Activated effector memory CD4-positive, alpha-beta T cell treated with anti-CD3 and anti-CD28 coated beads, Interleukin-2, amount 50 U/mL, for 16 hours (primary cell): ENCODE data around the gene DHPS.
"Not testable (repeated sequence)": the region's sequence is repeated elsewhere in the genome, so short reads cannot be mapped to it uniquely, and the experiment has no call there.

Source experiments
- DNase-seq: peaks from one replicate; pipeline ENCODE4 v3.0.0-alpha.2; 2020

DHPS gene

DNA sequence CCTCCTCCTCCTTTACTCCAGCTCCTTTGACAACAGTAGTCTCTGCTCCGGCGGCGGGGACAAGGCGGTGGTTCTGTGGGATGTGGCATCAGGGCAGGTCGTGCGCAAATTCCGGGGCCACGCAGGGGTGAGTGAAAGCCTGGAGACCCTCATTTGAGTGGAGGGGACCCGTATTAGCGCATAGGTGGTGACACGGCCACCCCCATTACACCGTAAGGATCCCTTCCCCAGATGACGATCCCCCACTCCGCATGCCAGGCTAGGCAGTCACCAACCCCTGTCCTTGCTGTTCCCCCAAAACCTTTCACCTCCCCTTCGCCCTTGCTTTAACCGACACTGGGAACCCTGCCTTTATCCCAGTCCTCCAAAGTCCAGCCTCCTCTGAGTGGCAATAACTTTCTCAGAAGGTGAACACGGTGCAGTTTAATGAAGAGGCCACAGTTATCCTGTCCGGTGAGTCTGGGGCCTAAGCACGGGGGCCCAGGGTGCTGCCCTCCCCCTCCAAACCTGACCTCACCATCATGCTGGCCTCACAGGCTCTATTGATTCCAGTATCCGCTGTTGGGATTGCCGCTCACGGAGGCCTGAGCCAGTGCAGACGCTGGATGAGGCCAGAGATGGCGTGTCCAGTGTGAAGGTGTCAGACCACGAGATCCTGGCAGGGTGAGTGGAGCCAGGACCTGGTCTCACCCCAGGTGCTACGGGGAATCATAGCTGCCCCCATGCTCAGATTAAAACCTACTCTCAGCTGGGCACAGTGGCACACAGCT, 11.3 kb downstream of the DHPS start:
- no peak for DNase-seq

DNA sequence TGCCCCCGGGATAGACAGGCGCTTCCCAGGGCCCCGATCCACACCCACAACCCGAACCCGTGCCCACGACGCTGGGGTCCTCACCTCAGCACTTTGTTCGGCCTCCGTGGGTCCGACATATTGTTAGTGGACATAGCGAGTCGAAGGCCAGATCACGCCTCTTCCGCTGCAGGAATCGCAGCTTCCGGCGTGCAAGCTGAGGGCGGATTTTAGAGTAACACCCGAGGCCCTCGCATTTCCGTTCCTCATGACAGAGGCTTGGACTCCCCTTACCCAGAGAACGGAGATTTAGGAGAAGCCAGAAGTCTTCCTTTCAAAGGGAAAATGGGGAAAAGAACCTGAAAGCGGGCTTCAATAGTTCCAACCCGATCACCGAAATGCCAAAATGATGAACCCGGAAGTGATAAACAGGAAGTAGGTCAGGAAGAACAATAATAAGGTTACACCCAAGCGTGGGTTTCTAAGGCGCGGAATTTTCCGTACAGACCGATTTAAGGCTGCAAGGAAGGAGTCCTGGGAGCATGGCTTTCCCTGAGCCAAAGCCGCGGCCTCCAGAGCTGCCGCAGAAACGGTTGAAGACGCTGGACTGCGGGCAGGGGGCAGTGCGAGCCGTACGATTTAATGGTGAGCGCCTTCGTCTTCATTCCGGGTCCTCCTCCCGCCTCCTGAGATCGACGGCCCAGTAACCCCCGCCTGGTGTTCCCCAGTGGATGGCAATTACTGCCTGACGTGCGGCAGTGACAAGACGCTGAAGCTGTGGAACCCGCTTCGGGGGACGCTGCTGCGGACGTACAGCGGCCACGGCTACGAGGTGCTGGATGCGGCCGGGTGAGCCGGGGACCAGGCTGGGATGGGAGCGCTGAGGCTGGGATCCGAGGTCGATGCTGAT, 12.2 kb downstream of the DHPS start:
- peak; percentile 92 for DNase-seq

DNA sequence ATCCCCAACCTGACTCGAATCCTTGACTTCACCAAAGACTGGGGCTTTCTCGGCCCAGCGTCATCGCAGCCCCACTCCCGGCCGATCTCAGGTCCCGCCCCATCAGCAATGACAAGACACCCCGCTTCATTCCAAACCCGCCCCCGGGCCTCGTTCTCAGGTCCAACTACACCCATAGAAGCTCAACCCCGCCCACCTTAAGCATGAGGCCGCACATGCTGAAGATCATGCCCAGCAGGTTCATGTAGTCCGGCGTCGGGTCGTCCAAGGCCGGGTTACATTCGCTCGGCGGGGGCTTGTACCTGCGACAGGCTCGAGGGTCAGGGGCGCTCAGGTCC, 12.8 kb downstream of the DHPS start:
- peak; percentile 89 for DNase-seq

DNA sequence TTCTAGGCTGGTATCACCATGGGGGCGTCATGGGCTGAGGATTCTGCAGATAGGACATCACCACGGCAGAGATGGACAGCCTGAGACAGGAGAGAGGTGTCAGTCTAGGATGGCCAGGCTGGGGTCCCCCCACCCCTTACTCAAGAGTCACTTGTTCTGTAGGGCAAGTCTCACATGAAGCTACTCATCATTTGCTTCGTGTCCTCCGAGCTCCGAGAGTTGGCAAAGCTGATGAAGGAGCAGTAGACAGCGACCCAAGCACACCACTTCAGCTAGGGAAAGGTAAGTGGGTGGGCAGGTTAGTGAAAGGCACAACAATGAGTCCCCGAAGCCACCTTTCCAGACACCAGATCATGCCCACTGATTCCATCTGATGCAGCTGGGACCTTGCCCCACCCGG, 13.3 kb downstream of the DHPS start:
- DNase-seq, result no peak

DNA sequence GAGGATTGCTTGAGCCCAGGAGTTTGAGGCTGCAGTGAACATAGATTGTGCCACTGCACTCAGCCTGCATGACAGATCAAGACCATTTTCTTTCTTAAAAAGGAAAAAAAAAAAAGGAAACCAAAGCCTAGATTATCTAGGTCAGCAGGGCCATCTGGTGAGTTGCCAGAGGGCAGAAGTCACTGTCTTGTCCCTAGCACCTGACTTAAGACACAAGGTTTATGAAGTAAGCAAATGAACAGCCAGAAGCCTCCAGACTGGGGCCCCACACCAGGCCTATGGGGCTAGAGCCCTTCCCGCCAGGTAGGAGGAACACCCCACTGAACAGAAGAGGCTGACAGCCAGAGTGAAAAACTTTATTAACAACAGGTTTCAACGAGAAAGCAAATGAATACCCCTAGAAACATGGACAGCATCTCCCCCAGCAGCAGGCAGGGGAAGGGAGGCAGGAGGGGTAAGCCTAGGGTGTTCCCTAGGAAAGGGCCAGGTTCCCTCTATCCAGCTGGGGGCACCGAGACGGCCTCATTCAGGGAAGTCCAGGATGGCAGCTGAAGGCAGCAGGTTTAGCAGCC, 13.9 kb downstream of the DHPS start:
- DNase-seq, result no peak

DNA sequence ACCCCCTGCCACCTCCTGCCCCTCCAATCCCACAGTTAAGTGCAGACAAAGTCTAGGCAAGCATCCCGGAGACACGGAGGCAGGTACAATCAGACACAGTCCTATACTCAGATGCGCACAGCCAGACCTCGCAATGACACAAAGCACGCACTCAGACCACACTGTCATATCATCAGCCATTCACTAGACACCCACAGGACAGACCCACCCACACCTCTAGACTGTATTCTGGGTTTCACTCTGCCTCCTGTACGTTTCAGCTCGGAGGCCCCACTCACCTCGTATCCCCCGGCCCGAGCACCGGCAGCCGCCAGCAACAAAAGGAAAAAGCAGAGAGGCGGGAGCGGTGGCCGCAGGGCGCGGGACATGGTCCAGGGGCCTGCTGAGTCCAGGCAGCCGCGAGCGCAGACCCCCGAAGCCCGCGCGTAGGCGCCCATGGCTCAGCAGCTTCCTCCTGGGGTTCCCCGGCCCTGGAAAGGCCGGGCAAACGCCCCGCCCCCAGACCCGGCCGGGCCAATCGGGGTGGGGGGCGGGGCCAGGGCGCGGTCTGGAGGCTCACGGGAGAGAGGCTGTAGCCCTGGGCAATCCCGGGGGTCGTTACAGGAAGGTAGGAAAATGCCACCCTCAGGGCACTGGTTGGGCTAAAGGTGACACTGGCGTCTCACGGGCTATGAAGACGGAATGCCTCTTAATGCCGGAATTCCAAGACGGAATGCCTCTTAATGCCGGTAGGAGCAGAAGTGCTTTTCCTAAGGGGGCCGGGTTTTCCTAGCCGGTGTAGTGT, 15.2 kb downstream of the DHPS start, which contains the start of the genes MAN2B1 and WDR83:
Gene MAN2B1, minus strand, starts transcription at position 478 of the 784 bp plus-strand sequence. Its CDS starts 41 bp downstream, at position 437.
Gene WDR83, plus strand, starts transcription at position 543 of the 784 bp plus-strand sequence. CDS start 2,984 bp downstream, outside the sequence.
- DNase-seq, result peak; percentile 93

DNA sequence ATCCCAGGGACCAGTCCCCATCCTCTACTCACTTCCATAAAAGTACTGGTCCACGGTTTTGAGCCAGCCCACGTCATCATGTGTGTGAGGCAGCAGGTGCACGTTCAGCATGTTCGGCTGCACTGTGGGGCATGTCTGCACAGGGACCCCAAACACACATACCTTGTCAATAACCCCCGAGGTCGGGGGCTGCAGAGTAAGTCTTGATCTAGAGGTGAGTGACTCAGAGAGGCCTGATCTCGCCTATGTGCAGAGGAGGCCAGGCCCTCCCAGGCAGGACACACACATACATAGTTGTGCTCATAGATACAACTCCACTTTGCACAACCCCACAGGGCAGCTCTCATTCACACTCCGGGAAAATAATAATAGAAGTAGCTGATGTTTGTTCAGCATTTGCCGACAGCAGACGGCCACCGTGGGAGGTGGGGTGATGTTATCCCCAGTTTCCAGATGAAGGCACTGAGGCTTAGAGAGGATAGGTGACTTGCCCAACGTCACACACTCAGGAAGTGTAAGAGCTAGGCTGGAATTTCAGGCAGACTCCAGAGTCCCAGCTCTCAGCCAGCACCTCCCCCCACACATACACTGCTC, 15.9 kb downstream of the DHPS start:
- peak; percentile 71 for DNase-seq

DNA sequence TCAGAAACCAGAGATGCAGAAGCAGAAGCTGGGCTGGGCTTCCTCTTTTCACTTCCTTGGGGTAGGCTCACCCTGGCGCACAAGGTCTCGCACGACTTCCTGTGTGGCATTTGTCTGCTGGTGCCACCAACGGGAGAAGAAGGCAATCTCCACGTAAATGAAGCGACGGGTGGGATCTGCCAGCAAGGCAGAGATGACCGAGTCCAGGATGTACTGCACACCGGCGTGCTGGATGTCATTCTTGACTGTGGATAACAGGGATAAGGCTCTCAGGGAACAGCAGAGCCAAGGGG, 16.5 kb downstream of the DHPS start:
- peak; percentile 81 for DNase-seq

DNA sequence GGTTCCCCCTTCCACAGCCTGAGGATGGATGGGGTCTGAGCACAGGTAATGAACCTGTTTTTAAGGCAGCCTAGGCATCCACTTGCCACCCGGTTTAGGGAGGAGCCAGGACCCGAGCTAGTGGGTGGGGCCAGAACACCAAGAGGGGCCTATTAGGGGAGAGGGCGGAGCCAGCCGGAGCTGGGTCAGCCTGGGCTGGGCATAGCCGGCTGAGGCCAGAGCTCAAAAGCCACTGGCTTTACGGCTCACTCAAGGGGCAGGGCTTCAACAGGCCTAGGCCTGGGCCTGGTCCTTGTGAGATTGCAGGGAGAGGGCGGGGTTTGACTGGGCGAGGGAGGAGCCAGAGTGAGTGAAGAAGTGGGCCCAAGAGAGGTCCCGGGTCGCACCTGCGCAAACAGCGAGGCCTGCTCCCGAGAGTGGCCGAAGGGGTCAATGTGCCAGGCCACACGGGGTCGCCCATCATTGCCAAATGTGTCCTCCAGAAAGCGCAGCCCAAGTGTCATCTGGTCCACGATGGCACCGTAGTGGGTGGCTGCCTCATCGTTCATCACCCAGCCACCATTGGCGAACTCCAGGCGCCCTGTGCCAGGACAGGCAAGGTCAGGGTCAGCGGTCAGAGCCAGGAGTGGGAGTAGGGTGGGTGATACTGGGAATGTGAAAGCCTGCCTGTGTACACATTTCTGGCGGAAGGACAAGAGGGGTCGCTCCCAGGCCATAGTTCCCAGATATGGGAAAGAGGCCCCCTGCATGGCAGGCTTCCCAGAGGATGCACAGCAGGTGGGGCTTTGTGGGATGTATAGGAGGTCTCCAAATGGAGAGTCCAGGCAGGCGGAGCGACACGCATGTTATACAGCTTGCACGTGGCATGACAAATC, 17.0 kb downstream of the DHPS start:
- no peak for DNase-seq

DNA sequence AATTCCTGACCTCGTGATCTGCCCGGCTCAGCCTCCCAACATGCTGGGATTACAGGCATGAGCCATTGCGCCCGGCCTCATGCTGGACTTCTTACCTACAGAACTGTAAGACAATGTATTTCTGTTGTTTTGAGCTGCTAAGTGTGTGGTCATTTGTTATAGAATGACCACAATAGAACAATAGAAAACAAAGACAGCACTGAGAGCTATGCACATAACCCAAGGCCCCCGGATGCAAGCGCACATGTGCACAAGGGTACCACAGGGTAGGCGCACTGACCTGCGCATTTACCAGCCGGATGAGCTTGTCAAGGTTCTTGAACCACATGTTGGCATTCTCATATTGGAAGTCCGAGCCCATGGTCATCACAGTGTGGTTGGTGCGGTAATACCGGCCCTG, 20.7 kb downstream of the DHPS start:
- no peak for DNase-seq

DNA sequence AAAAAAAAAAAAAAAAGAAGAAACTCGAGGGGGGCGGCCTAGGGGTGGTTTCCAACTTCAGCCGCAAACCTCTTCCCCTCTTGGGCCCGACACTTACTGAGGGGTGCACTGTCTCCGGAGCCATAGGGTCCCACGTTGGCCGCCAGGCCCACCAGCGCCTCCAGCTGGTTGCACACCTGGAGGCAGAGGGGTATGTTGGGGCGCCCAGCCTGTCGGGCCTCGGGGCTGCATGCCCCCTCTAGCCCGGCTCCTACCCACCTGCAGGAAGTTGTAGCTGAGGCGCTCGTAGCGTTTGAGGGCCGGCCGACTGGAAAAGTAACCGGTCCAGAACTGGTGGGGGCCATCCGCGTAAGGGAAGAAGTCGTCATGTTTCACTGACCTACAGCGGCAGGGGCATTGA, 23.7 kb downstream of the DHPS start:
- no peak for DNase-seq

DNA sequence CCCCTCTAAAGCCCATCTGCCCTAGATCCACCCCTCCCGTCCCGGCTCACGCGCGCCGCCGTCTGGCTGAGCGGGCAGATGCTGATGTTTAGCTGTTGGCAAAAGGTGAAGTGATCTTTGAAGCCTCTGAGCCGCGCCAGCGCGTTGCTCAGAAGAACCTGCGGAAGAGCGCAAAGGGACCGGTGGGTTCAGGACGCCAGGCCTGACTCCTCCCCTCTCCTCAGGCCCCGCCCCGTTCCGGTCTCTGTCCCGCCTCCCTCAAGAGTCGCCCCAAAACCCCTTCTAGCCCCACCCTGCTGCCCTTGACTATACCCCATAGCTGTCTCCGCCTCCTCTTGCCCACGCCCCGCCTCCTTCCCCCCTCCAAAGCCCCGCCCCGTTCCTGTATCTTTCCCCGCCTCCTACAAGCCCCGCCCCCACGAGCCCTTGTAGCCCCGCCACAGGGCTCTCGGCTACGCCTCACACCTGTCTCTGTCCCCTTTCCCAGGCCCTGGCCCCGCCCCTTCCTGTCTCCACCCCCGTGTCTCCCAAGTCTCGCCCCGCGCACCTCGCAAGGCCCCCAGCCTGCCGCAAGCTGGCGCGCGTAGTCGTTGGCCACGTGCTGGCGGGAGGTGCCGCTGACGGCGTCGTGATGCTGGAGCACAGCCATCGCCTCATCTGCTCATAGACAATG, 24.6 kb downstream of the DHPS start:
- no peak for DNase-seq

DNA sequence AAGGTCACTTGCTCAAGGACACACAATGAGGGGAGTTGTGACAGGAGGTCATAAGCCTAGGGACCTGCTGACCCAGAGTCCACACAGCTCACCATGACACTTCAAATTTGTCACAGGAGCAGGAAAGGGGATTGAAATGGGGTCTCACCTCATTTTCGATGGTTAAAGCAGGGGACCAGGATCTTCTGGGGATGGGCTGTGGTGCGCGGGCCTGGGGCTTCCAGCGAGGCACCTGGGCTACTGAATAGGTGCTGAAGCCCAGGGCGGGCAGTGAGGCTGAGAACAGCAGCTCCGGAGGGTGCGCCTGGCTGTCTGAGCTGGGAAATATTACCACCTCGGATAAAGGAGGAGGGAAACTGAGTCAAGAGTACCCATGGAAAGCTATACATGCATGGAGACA, 26.1 kb downstream of the DHPS start:
- no peak for DNase-seq

DNA sequence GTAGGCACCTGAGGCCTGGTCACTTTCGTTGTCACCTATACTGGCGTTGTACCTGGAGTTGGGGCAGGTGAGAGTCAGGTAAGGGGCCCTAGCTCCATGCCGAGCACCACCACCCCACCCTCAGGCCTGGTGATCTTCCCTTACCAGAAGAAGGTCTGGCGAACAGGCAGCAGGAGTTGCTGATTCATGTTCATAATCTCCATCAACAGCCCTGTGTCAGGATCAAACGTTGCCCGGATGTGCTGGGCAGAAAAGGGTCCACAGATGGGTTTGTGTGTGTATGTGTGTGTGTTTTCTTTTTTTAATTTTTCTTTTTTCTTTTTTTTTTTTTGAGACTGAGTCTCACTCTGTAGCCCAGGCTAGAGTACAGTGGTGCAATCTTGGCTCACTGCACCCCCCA, 29.5 kb downstream of the DHPS start:
- DNase-seq, result no peak

DNA sequence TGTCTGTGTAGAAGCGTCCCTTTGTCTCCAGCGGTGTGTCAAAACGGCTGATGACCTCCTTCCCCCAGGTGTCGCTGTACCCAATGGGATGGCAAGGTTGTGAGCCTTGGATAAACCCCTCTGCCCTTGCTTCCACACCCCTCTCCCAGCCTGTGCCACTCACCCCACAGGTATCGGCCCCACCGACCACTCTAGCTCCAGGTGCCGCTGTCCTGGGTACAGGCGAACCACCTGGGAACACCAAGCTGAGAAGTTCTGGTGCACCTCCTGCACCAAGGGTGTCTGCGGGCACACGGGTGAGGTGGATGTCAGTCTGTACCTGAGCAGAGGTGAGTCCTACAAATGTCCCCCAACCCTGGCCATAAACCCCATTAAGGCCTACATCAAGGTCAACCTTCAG, 31.7 kb downstream of the DHPS start:
- DNase-seq, result no peak

DNA sequence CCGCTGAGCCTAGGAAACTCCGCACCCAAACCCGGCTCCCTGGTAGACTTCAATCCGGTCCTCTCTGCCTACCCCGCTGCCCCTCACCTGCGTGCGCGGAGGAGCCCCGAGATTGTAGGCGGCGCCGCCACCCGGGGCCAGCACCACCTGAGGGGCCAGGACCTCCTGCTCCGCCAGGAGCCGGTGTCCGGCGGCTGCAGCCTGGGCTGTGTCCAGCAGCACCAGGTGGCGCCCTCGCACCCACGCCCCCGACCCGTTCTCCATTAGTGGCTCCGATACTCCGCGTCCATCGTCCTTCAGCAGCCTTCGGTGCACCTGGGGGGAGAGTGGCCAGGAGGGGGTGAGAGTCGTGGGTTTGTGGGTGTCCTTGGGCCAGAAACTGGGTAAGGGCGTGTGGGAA, 33.6 kb downstream of the DHPS start:
- no peak for DNase-seq

DNA sequence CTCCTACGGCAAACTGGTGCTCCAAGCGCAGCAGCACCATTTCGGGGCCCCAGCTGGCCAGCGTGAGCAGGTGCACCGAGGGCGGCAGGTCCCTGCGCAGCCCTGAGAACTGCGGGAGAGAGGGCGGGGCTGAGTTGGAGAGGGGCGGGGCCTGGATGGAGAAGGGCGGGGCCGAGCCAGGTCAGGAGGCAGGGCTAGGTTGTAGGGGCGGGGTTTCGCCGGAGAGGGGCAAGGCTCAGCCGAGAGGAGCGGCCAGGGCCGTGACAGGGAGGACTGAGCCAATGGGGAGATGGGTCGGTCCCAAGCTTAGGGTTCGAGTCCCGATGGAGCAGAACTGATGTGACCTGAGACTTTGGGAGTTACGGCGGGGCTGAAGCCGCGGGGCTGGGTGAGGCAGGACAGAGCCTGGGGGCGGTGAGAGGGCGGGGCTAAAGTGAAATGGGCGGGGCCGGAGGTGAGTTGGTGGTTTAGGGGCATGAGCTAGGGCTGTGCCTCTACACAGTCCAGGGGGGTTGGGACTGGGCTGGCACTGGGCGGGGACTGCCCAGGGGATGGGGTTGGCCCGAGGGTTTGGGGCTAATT, 34.1 kb downstream of the DHPS start:
- DNase-seq, result peak; percentile 69

DNA sequence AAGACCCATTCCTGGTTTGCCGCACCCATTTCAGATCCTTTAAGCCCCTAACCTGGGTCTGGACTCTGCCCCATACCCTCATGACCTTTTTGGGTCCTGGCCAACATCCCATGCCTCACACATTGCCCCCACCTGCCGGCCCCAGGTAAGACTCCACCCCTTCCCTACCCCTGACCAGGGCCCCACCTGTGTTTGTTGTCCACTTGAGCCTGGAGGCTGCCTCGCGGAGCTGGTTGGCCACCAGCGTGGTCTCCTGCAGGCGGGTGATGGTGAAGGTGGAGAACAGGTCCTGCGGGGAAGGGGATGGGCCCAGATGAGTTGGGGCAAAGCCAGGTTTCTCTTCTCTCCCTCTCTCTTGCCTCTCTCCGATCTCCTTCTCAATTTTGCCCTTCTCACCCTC, 34.6 kb downstream of the DHPS start:
- DNase-seq, result no peak

DNA sequence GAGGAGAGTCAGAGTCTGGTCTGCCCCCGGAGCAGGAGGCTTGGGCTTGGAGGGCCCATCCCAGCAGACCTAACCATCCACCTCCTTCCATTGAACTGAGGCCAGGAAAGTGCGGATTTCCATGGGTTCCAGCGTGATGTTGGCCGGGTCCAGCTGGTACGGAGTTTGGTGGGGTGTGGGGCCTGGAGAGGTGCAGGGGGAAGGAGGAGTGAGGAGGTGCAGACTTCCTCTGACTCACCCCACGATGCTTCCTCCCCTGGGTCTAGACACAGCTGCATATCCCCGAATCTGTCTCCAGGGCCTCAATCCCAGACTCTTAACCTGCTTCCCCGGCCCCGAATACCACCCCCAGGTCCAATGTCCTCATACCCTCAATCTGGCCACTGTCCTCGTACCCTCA, 35.1 kb downstream of the DHPS start:
- DNase-seq, result no peak

DNA sequence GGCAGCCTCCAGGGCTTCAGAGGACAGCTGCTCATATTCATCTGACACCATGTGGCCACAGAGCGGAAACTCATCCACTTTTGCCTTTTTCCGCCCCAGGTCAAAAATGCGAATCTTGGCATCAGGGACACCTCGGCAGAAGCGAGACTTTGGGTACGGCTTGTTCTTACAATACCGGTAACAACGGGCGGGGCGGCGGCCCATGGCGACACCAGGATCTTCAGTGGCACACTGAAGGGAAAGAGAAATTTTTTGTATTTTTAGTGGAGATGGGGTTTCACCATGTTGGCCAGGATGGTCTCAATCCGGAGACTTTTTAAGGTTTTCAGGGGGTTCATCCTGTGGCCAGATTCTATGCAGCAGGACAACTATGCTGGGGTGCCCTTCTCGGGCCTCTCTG, 38.0 kb downstream of the DHPS start:
- DNase-seq, result not testable (repeated sequence)

DNA sequence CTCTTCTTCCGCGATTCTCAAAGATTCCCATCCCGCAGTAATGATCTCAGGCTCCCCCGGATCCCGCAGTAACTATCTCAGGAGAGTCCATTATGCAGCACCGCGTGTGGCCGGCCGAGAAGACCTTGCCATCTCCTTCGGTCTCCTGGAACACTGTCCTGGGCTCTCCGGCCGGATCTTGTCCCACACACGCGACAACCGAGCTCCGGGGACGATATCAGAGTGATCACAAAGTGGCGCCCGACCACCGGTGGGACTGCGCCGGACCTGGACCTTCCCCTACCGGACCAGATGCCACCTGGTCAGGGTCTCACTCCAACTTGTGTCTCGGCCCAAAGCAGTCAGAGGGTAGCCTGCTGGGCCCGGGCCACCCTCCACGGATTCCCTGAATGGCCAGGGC, 39.2 kb downstream of the DHPS start:
- no peak for DNase-seq
